Measurements from ENCODE around the gene DAPK3. TPM values are rescaled to one million over a fixed set of nuclear protein-coding genes. Genes with fewer than 3 reads are reported as not detected.

Gene DAPK3
- total and polyA plus RNA-seq, 2 experiments from 2014 or later = 47.6 to 167 TPM

- H3K79me2 ChIP-seq (ENCODE audit: insufficient read depth) = peaks cover 93% of the 10 kb centered on the region
- H3K4me1 ChIP-seq (ENCODE audit: insufficient read depth) = peaks cover 7% of the 10 kb centered on the region
- no peak overlapping the region for H2AFZ ChIP-seq
- H3K9me2 ChIP-seq (ENCODE audit: insufficient read depth) = no peaks in the 10 kb centered on the region
- H4K20me1 ChIP-seq (ENCODE audit: insufficient read depth) = peaks cover 31% of the 10 kb centered on the region
- H3K27ac ChIP-seq = no peak overlapping the region
- 84 to 87% methylated on average over 10 of the region's 10 CpGs for WGBS, 2 experiments (ENCODE audit: low coverage in 1 of 2, low lambda C conversion rate in 2 of 2, missing lambda C conversion rate in 2 of 2)
- no peak overlapping the region for H3K4me2 ChIP-seq (ENCODE audit: unreplicated experiment)
- in situ Hi-C loops (cut with MboI) = no loop called here
- H3K9me3 ChIP-seq (ENCODE audit: low read depth) = no peaks in the 10 kb centered on the region
- DNase-seq = peak; percentile 39
- no peak overlapping the region for H3K4me3 ChIP-seq
- H3K36me3 ChIP-seq (ENCODE audit: low read depth) = peaks cover 75% of the 10 kb centered on the region
- H3F3A ChIP-seq (ENCODE audit: insufficient read depth) = peaks cover 53% of the 10 kb centered on the region
- TF ChIP-seq EZH2 (IDR thresholded peaks at IDR 0.05; ENCODE audit: insufficient read depth, poor library complexity, severe bottlenecking) (no peak), EZH2phosphoT487 (IDR thresholded peaks at IDR 0.05; ENCODE audit: insufficient read depth, low read depth) (no peak)
- no peak overlapping the region for H3K9ac ChIP-seq
- no peaks in the 10 kb centered on the region for H3K27me3 ChIP-seq (replicated peaks; ENCODE audit: insufficient read depth)
Measured at GRCh38 chr19:3981373-3981735, 10.5 kb upstream of the DAPK3 start.

GRCh38 chr19:3980353-3981251 is 9.7 kb upstream of the DAPK3 start:
- Histone ChIP-seq H3K9ac (no peak overlapping the region), H3F3A (ENCODE audit: insufficient read depth) (peaks cover 56% of the 10 kb centered on the region), H3K27me3 (replicated peaks; ENCODE audit: insufficient read depth) (no peaks in the 10 kb centered on the region), H3K9me3 (ENCODE audit: low read depth) (no peaks in the 10 kb centered on the region), H3K36me3 (ENCODE audit: low read depth) (peaks cover 82% of the 10 kb centered on the region), H3K9me2 (ENCODE audit: insufficient read depth) (no peaks in the 10 kb centered on the region), H3K27ac (0 out of 2 replicates have a peak overlapping the region, but pooled peaks have one; percentile 5), H3K4me2 (ENCODE audit: unreplicated experiment) (no peak overlapping the region), H3K4me3 (no peak overlapping the region), H4K20me1 (ENCODE audit: insufficient read depth) (peaks cover 31% of the 10 kb centered on the region), H2AFZ (no peak overlapping the region), H3K79me2 (ENCODE audit: insufficient read depth) (peaks cover 97% of the 10 kb centered on the region), H3K4me1 (ENCODE audit: insufficient read depth) (peaks cover under 1% of the 10 kb centered on the region; the same call in 1 of the 2 replicates)
- peak; percentile 19 for DNase-seq
- TF ChIP-seq EZH2phosphoT487 (IDR thresholded peaks at IDR 0.05; ENCODE audit: insufficient read depth, low read depth) (no peak), EZH2 (IDR thresholded peaks at IDR 0.05; ENCODE audit: insufficient read depth, poor library complexity, severe bottlenecking) (no peak)
- 87% methylated on average over 30 to 31 of the region's 31 CpGs for WGBS, 2 experiments (ENCODE audit: low coverage in 1 of 2, low lambda C conversion rate in 2 of 2, missing lambda C conversion rate in 2 of 2)
- in situ Hi-C loops (cut with MboI) = no loop called here

- Histone ChIP-seq H3K36me3 (ENCODE audit: low read depth) (peaks cover 90% of the 10 kb centered on the region), H3F3A (ENCODE audit: insufficient read depth) (peaks cover 63% of the 10 kb centered on the region), H3K9me2 (ENCODE audit: insufficient read depth) (no peaks in the 10 kb centered on the region), H3K27ac (no peak overlapping the region), H2AFZ (no peak overlapping the region), H3K4me1 (ENCODE audit: insufficient read depth) (no peaks in the 10 kb centered on the region), H3K9ac (no peak overlapping the region), H3K79me2 (ENCODE audit: insufficient read depth) (peaks cover 98% of the 10 kb centered on the region), H3K9me3 (ENCODE audit: low read depth) (no peaks in the 10 kb centered on the region), H3K27me3 (replicated peaks; ENCODE audit: insufficient read depth) (no peaks in the 10 kb centered on the region), H4K20me1 (ENCODE audit: insufficient read depth) (peaks cover 35% of the 10 kb centered on the region), H3K4me2 (ENCODE audit: unreplicated experiment) (no peak overlapping the region), H3K4me3 (no peak overlapping the region)
- DNase-seq = peak; percentile 34
- WGBS, 2 experiments (ENCODE audit: low coverage in 1 of 2, low lambda C conversion rate in 2 of 2, missing lambda C conversion rate in 2 of 2) = 87 to 88% methylated on average over 25 of the region's 25 CpGs
- TF ChIP-seq EZH2 (IDR thresholded peaks at IDR 0.05; ENCODE audit: insufficient read depth, poor library complexity, severe bottlenecking) (no peak), EZH2phosphoT487 (IDR thresholded peaks at IDR 0.05; ENCODE audit: insufficient read depth, low read depth) (no peak)
- in situ Hi-C loops (cut with MboI) = no loop called here
Measured at GRCh38 chr19:3979674-3980352, 8.9 kb upstream of the DAPK3 start.

GRCh38 chr19:3979289-3979673 is 8.4 kb upstream of the DAPK3 start:
- Histone ChIP-seq H3K4me3 (no peak overlapping the region), H3F3A (ENCODE audit: insufficient read depth) (peaks cover 59% of the 10 kb centered on the region), H3K79me2 (ENCODE audit: insufficient read depth) (peaks cover 93% of the 10 kb centered on the region), H3K27ac (no peak overlapping the region), H3K4me1 (ENCODE audit: insufficient read depth) (no peaks in the 10 kb centered on the region), H2AFZ (no peak overlapping the region), H3K36me3 (ENCODE audit: low read depth) (peaks cover 85% of the 10 kb centered on the region), H3K4me2 (ENCODE audit: unreplicated experiment) (no peak overlapping the region), H3K9ac (no peak overlapping the region), H4K20me1 (ENCODE audit: insufficient read depth) (peaks cover 32% of the 10 kb centered on the region), H3K27me3 (replicated peaks; ENCODE audit: insufficient read depth) (no peaks in the 10 kb centered on the region), H3K9me2 (ENCODE audit: insufficient read depth) (no peaks in the 10 kb centered on the region), H3K9me3 (ENCODE audit: low read depth) (no peaks in the 10 kb centered on the region)
- in situ Hi-C loops (cut with MboI) = no loop called here
- peak; percentile 27 for DNase-seq
- 91% methylated on average over 15 to 18 of the region's 18 CpGs for WGBS, 2 experiments (ENCODE audit: low coverage in 1 of 2, low lambda C conversion rate in 2 of 2, missing lambda C conversion rate in 2 of 2)
- TF ChIP-seq EZH2 (IDR thresholded peaks at IDR 0.05; ENCODE audit: insufficient read depth, poor library complexity, severe bottlenecking) (no peak), EZH2phosphoT487 (IDR thresholded peaks at IDR 0.05; ENCODE audit: insufficient read depth, low read depth) (no peak)
